Natural killer cell treated with Interleukin-12 subunit alpha and Interleukin-12 subunit beta and Interleukin-15 and Interleukin-18, amount 100 ng/mL, for 72 hours (primary cell): ENCODE data around the gene SERPINB13. TPM values are rescaled to one million over a fixed set of nuclear protein-coding genes. Genes with fewer than 3 reads are reported as not detected.
"Not testable (repeated sequence)": the region's sequence is repeated elsewhere in the genome, so short reads cannot be mapped to it uniquely, and the experiment has no call there.

ENCODE experiments used
- ATAC-seq, 2 donors: fragments of 150-1000 bp; cut with Tn5 transposase in 1 of 2; sonication (Bioruptor Pico), chemical (Tn5 transposase) in 1 of 2; 2 replicates each; pipeline ENCODE4 v1.10.0; 2021
- DNase-seq: peaks from one replicate; pipeline ENCODE4 v3.0.0; 2022; ENCODE audit warnings: low spot score
- H3K27ac Mint-ChIP-seq, 2 donors: 1 replicate in 1 of 2; 2 replicates in 1 of 2; pipeline ENCODE4 v1.8.0; 2022; ENCODE audit warnings: mixed read lengths in 2 of 2, mild to moderate bottlenecking in 1 of 2, moderate library complexity in 1 of 2
- H3K27me3 Mint-ChIP-seq, 2 donors: 1 replicate in 1 of 2; 2 replicates in 1 of 2; pipeline ENCODE4 v1.8.0; 2022; ENCODE audit warnings: mixed read lengths in 2 of 2
- H3K36me3 Mint-ChIP-seq: one replicate; pipeline ENCODE4 v1.8.0; 2022; ENCODE audit warnings: mixed read lengths
- H3K4me1 Mint-ChIP-seq, 2 donors: 1 replicate in 1 of 2; 2 replicates in 1 of 2; pipeline ENCODE4 v1.8.0; 2022; ENCODE audit warnings: low read depth in 2 of 2, mixed read lengths in 2 of 2, mild to moderate bottlenecking in 1 of 2
- H3K4me3 Mint-ChIP-seq: one replicate; pipeline ENCODE4 v1.8.0; 2022; ENCODE audit warnings: mixed read lengths
- H3K9me3 Mint-ChIP-seq: 2 replicates; pipeline ENCODE4 v1.8.0; 2022; ENCODE audit warnings: mixed read lengths
- total RNA-seq, 2 donors: library from RNA; stranded (reverse); gene quantifications; one replicate each; pipeline ENCODE4 v1.2.3, GENCODE V29; 2022

The SERPINB13 gene
- total RNA-seq, 2 donors from 2014 or later = not detected

DNA sequence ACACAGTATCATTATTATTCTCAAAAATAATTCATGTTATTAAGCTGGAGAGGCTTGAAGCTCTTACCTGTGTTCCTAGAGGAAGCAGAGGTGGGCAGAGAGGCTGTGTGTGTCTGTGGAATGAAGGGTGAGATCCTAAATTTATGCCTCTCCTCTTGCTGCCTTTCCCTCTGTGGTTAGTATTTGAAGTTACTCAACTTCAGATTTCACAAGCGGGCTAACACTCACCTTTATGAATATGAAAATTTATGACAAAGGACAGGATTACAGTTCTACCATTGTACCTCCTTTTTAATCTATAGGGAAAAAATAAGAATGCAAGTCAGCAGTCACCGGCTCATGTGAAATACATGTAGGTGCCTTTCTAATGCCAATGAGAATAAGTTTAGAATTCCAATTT lies 57.0 kb downstream of the SERPINB13 start, which contains the start of gene SERPINB4:
TSS of gene SERPINB4 (minus strand) at position 115 of the 400 bp plus-strand sequence. CDS start 679 bp downstream, outside the sequence.
- not testable (repeated sequence) for H3K4me3 Mint-ChIP-seq, H3K36me3 Mint-ChIP-seq, H3K4me1 Mint-ChIP-seq, H3K9me3 Mint-ChIP-seq, DNase-seq, ATAC-seq, H3K27me3 Mint-ChIP-seq, H3K27ac Mint-ChIP-seq

DNA sequence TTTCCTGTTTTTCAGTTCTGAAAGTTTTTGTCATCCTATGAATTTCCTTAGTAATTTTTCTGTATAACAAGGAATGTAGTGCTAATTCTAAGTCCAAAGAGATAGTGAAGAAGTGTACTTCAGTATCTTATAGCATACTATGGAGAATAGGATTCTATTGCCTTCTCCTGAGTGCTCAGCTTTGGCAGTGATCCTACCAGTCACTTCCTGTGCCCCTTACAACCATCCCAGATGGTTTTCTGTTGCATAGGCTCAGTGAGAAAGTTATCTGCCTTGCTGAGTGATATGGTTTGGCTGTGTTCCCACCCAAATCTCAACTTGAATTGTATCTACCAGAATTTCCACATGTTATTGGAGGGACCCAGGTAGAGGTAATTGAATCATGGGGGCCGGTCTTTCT lies 57.6 kb downstream of the SERPINB13 start:
- ATAC-seq = not testable (repeated sequence)

DNA sequence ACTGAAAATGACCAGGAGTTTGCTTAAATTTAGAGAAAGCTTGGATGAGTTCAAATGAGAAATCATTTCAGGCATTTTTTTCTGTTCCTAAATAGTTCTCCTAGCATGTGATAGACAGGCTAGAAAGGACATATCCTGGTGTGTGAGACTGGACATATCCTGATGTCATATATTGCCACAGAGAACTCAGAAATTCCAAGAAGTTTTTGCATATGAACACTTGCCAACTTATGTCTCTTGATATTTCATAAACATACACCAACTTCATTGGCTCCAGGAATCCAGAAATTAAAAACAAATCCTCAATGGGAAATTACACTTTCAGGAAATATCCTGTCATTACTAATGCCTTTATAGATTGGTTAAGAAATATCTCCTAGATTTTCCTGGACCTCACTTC lies 59.8 kb downstream of the SERPINB13 start:
- DNase-seq = no peak
- Mint-ChIP-seq H3K4me1 (no peaks in the 10 kb centered on the region), H3K27me3 (peaks cover 3 to 10% of the 10 kb centered on the region in 2 donors), H3K27ac (no peak overlapping the region), H3K4me3 (no peak overlapping the region), H3K9me3 (peaks cover 3% of the 10 kb centered on the region), H3K36me3 (no peaks in the 10 kb centered on the region)
- no peak for ATAC-seq

More for the DNA sequence above, 57.6 kb downstream of the SERPINB13 start:
- not testable (repeated sequence) for H3K4me3 Mint-ChIP-seq, H3K9me3 Mint-ChIP-seq, H3K27ac Mint-ChIP-seq, H3K27me3 Mint-ChIP-seq, H3K36me3 Mint-ChIP-seq, H3K4me1 Mint-ChIP-seq, DNase-seq

DNA sequence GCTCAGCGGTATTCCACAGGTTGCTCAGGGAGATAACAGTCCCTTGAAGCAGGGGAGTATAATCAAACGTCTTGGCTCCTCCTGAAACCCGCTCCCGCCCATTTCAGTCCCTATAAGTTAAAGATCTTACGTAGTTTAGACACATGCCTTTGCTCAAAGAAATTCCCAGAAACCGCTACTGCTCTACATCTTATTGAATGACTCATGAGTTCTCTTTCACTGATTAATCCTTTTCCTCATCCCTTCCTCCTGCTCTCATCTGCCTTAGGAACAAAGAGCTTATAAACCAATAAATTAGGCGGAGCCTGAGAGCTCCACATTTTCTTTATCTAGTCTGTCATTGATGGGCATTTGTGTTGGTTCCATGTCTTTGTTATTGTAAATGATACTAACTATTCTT lies 61.1 kb downstream of the SERPINB13 start:
- Mint-ChIP-seq H3K27me3 (peaks cover 3 to 10% of the 10 kb centered on the region in 2 donors), H3K4me1 (no peaks in the 10 kb centered on the region), H3K9me3 (peaks cover 3% of the 10 kb centered on the region), H3K36me3 (no peaks in the 10 kb centered on the region), H3K4me3 (no peak overlapping the region), H3K27ac (no peak overlapping the region)
- no peak for DNase-seq
- no peak for ATAC-seq

Other genes with a start within 250 kb of the SERPINB13 start
- 10 to 100 TPM; 21.4 to 38.5 TPM for gene KDSR, start 220.1 kb upstream of the SERPINB13 start, total RNA-seq
- 10 to 100 TPM; 66.7 to 86.5 TPM for gene VPS4B, start 164.9 kb upstream of the SERPINB13 start, total RNA-seq
- gene SERPINB5, start 110.4 kb upstream of the SERPINB13 start, total RNA-seq = not detected
- gene SERPINB12, start 45.0 kb upstream of the SERPINB13 start, total RNA-seq = not detected
- not detected for gene SERPINB4, start 56.9 kb downstream of the SERPINB13 start, total RNA-seq
- not detected for gene SERPINB3, start 74.5 kb downstream of the SERPINB13 start, total RNA-seq
- gene SERPINB11, start 115.6 kb downstream of the SERPINB13 start, total RNA-seq = not detected
- gene SERPINB7, start 188.1 kb downstream of the SERPINB13 start, total RNA-seq = not detected